Measurements from ENCODE around the gene PLEKHA4. TPM values are rescaled to one million over a fixed set of nuclear protein-coding genes. Genes with fewer than 3 reads are reported as not detected.
A peak's percentile ranks its signal among the peaks of the same experiment; 100 is the strongest.

The PLEKHA4 gene
- total and polyA plus RNA-seq, 10 of the 15 experiments (the other 5 are each of a cell fraction or from before 2014, with no cell fraction given), result 0.13 to 10.0 (median 6.4) TPM; not detected in 1

GRCh38 chr19:48798937-48799336 is 69.5 kb downstream of the PLEKHA4 start:
- H2AFZ ChIP-seq (ENCODE audit: control insufficient read depth, low read depth, low read length), result no peak overlapping the region
- intact Hi-C loops (cut with micrococcal nuclease; ENCODE audit: unreplicated experiment), result no loop called here

More at GRCh38 chr19:48798937-48799336, 69.5 kb downstream of the PLEKHA4 start:
- H3K9ac ChIP-seq (ENCODE audit: control insufficient read depth, insufficient read depth, low read length), result no peak overlapping the region
- H3K4me3 ChIP-seq, result no peak overlapping the region
- H3K79me2 ChIP-seq (ENCODE audit: control insufficient read depth, insufficient read depth, low read length), result no peaks in the 10 kb centered on the region
- H3K9me3 ChIP-seq (replicated peaks; ENCODE audit: control insufficient read depth, insufficient read depth, low read length), result no peaks in the 10 kb centered on the region
- CTCF ChIA-PET, result interaction anchor here (1.1 to 26.1 kb wide), 2 partner anchors 13 to 44 kb away, joined by 3 to 520 read pairs; partner anchors contain the start of gene HSD17B14
- peak; percentile 49 for ATAC-seq
- RAD21 ChIA-PET (ENCODE audit: unreplicated experiment), result no interaction called here
- peaks cover 6% of the 10 kb centered on the region for H3K4me1 ChIP-seq (ENCODE audit: control insufficient read depth, insufficient read depth, low read length)
- POLR2A ChIA-PET, result interaction anchor here (0.7 to 1.0 kb wide), 2 partner anchors 10 to 40 kb away, joined by 4 read pairs; no protein-coding TSS in a partner anchor
- H3K27me3 ChIP-seq (replicated peaks in 1 of 2; ENCODE audit: control insufficient read depth in 2 of 2, insufficient read depth in 2 of 2, low read length in 1 of 2), result no peaks in the 10 kb centered on the region
- in situ Hi-C loops (cut with MboI), result loop anchor here (5.0 kb wide), 2 partner anchors 38 to 173 kb away; partner anchors contain the start of gene HSD17B14
- 17% methylated on average over 6 of the region's 6 CpGs for WGBS (ENCODE audit: insufficient coverage, insufficient replicate concordance, low lambda C conversion rate, missing lambda C conversion rate)
- 0 out of 2 replicates have a peak, but pooled peaks have one; percentile 18 for TF ChIP-seq PAX5 (IDR thresholded peaks at IDR 0.05; ENCODE audit: borderline replicate concordance, low read depth, low read length)
- no peak for TF ChIP-seq SRF (IDR thresholded peaks at IDR 0.05; ENCODE audit: low read depth in 2 of 2, low read length in 2 of 2)
- no peak for TF ChIP-seq MTA3 (IDR thresholded peaks at IDR 0.05; ENCODE audit: borderline replicate concordance, low read length)
- no peak for TF ChIP-seq PKNOX1 (IDR thresholded peaks at IDR 0.05)
- peak; percentile 48 for TF ChIP-seq MEF2B (IDR thresholded peaks at IDR 0.05; ENCODE audit: partially characterized antibody, poor library complexity, severe bottlenecking)
- no peak for TF ChIP-seq POLR2AphosphoS5 (IDR thresholded peaks at IDR 0.05; ENCODE audit: low read length)
- 0 out of 4 replicates have a peak, but pooled peaks of 1 of the 2 experiments have one; percentile 9 for TF ChIP-seq BHLHE40 (IDR thresholded peaks at IDR 0.05; ENCODE audit: borderline replicate concordance in 1 of 2, low read depth in 2 of 2, low read length in 1 of 2)
- TF ChIP-seq ZBTB33 (IDR thresholded peaks at IDR 0.05), result no peak
- no peak for TF ChIP-seq SMAD1 (IDR thresholded peaks at IDR 0.05; ENCODE audit: low read depth, partially characterized antibody)
- TF ChIP-seq IRF5 (IDR thresholded peaks at IDR 0.05; ENCODE audit: borderline replicate concordance), result no peak
- no peak for TF ChIP-seq ELK1 (IDR thresholded peaks at IDR 0.05; ENCODE audit: low read depth, low read length)
- no peak overlapping the region for H3K4me2 ChIP-seq (ENCODE audit: control insufficient read depth, insufficient read depth)
- no peaks in the 10 kb centered on the region for H4K20me1 ChIP-seq (ENCODE audit: control insufficient read depth, insufficient read depth)
- SMC1A ChIA-PET (ENCODE audit: uncharacterized antibody, unreplicated experiment), result no interaction called here
- H3K36me3 ChIP-seq (ENCODE audit: control insufficient read depth in 2 of 2, insufficient read depth in 2 of 2, low read length in 1 of 2), result no peaks in the 10 kb centered on the region; a peak in 1 of 4 replicates
- no peak overlapping the region; the same call in 1 of the 2 replicates for H3K27ac ChIP-seq (ENCODE audit: control insufficient read depth, insufficient read depth)
- no TSS peak for BruUV-seq (replicated peaks)
- DNase-seq (ENCODE audit: low read depth, low spot score), result peak; percentile 25
- FAIRE-seq, result no peak
